Measurements from ENCODE around the gene TGFBI.
"Not testable (repeated sequence)": the region's sequence is repeated elsewhere in the genome, so short reads cannot be mapped to it uniquely, and the experiment has no call there.

The TGFBI gene

DNA sequence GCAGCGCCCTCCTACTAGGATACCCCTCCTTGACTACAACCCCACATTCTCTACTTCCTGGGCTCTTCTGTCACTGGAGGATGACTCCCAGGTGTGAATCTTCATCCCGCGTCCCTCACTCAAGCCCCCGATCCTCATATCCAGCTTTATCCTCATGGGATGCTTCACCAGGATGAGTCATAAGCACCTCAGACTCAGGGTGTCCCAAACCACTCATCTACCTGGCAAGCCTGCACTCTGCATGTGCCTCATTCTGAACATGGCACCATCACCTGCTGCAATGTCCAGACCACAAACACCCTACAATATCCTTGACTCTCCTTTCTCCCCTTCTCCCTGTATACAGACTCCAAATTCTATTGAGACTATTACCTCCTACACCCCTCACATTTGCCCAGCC is 1.5 kb upstream of the TGFBI start:
- DNase-seq: no peak

GRCh38 chr5:136028090-136028489 is 698 bp upstream of the TGFBI start:
- no peak for DNase-seq

DNA sequence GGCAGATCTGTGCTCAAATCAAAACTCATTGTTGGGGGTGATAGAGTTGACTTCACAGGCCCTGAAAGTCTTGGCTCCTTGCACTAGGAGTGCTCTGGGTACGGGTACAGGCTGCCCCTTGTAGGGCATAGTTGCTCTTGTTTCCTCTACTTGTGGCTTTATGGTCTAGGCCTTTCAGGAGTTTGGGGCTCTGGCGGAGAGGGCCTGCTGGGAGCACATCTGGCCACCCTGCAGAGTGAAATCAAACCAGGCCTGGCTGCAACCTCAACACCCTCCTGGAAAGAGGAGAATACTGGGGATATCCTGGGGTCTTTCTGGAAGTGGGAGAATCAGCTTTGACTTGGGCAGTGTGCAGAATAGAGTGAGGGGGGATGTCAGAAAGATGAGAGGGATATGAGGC is 1.5 kb downstream of the TGFBI start:
- DNase-seq: no peak

DNA sequence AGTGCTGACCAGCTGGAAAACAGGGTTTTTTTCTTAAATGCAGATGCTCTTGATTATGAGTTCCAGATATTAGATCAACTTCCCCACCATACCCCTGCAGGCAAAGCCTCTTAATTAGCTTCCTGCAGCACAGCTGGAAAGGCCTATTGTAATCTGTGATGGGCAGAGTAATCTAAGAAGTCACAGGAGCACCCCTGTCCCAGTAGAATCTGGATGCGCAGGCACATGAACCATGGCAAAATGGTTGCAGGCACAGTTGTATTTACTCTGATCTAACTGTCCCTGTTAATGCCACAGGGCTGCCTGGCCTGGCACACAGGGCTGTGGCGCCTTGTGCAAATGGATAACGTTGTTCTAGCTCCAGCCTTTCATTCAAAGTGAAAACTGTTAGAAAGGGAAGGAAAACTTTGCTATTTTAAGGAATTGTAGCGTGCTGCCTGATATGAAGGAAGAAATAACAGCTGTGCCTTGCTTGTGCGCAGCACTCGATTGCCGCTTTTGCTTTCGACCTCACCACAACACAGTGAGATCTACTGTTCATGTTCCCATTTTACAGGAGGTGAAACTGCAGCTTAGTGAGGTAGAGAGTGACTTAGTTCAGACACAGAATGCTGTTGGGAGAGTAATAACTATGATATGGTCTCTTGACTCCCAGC is 2.3 kb downstream of the TGFBI start:
- DNase-seq: no peak

- no peak for DNase-seq
Measured at GRCh38 chr5:136031711-136032110, 2.9 kb downstream of the TGFBI start.

DNA sequence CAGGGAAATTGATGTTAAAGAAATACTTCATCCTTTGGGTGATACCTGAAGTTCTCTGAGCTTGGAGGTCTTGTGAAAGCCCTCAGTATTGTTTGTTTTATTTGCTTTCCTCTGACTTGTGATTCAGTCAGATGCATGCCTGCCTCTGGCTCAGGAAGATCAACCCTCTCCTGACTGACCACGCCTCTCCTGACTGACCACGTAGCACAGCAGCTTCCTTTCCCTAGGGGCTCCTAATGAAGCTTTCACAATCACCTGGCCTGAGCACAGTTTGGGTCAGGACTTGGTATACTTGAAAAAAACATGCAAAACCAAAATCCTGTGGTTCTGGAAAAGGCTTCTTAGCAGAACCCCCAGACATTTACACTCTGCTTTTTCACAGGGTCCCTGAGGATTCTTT is 3.8 kb downstream of the TGFBI start:
- DNase-seq: no peak

DNA sequence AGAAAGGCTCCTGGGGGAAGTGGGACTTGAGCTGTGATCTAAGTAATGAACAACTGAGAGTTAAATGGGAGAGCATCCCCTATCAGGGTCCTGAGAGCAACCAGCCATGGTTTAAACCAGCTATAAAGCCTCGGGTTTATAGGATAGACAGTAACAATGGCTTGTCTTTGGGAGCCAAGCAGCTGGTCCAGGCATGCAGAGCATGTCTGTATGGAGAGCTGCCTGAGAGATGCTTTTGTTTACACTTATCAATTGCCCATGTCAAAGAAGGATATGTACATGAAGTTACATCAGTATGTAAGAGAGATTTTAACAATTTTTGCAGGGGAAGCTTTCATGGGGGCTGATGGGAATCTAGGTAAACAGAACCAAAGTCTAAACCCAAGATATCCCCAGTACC is 4.4 kb downstream of the TGFBI start:
- DNase-seq: no peak

DNA sequence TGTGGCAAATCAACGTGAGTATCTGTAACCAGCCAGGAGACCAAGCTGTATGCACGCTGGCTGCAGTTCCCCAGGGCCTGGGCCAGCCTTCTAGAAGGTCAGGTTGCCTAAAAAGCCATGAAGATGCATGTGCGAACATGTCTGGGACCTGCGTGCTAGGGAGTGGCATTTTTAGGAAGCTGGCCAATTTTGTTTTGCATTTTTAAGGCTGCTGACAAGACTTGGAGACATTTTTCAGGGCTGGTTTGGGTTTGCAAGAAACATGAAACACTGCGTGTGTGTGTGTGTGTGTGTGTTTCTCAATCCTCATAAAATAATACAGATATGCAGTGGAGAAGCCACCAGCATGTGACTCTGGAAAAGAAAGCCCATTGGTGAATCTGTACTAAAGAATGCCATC is 5.1 kb downstream of the TGFBI start:
- DNase-seq: peak in 1 of 2 experiments; percentile 11

- peak in 1 of 2 experiments; percentile 22 for DNase-seq
Measured at GRCh38 chr5:136034492-136034891, 5.7 kb downstream of the TGFBI start.

DNA sequence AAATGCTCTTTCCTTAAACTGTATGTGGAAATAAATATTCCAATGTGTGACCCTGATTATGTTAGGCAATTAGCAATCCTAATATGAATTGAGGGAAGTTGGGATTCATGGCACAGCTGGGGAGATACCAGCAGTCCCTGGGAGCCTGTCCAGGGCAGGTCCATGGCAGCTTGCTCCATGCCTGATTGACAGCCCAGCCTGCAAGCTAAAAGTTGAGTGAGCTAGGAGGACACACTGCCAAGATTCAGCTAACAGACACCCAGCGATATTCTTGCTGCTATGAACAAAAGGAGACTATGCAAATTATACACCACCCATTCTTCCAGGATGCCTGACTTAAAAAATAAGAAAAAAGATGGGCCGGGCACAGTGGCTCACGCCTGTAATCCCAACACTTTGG is 6.2 kb downstream of the TGFBI start:
- peak; percentile 39 to 77 for DNase-seq

DNA sequence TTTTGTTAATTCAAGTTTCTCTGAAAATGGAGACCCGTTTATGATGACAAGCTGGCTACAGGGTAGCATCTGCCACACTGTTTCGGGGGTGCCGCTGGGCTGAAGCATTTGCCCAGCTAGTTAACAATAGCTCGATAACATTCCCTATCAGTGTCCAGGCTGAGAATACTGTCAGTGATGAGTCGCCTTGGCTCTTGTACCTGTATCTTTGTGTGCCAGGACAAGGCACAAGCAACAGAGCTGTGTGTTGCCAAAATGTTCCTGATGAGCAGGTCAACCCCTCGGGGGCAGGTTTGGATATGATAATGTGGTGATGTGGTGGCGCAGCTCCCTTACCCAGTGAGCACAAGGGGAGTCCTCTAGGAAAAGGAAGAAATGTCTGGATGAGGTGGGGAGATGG is 7.0 kb downstream of the TGFBI start:
- DNase-seq: peak; percentile 41 to 45

DNA sequence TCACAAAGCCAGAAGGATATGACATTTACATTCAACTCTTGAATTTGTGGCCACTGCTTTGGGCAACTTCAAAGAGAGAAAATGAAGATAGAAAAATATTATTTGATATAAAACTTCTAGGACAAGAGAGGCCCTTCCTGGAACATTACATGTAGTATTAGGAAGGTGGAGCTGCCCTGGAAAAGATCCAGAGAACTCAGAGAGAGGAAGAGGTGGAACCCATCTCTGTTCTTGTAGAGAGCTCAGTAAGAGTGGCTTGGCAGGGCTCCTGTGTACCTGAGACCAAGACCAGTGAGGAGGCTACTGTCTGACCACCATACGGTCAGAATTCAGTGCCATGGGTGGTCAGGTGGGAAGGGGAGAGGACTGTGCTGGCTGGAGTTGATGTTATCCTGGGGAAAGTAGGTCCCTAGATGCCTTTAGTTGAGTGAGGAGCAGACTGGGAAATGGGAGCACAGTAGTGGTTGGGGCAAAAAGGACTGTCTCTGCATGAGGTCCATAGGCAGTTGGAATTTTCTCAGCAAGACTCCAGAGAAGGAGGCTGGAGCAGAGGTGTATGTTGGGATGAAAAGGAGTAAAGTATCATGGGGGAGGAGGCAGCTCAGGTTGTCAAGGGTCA is 7.6 kb downstream of the TGFBI start:
- DNase-seq: no peak

DNA sequence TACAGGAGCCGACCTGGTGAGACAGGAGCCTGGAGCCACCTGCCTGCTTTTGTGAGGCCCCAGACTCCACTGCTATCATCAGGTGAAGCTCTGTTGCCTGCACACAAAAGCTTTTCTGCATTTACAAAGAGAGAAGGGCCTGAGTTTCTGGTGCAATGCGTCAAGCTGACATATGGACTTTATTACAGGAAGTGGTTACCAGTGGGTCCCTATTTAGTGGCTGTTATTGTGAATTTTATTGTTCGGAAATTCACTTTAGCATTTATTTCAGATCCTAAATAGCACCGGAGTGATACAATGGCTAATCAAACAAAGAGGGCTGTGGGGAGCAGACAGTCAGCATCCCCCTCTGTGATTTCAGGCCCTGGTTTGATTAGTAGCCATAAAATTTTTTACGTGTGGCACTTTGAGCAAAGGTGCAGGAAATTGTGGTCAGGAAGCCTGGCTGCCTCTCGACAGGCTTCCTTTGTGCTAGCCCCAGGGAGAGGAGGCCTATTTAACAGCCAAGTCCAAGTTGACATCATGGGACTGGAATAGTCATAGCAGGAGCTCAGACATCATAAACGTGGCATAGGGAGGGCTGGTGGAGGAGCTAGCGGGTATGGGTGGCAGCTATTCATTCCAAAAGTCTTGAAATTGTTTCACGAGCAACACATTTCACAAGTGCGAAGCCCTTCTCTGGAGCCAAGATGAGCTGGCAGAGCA is 8.4 kb downstream of the TGFBI start:
- peak in 1 of 2 experiments; percentile 45 for DNase-seq

DNA sequence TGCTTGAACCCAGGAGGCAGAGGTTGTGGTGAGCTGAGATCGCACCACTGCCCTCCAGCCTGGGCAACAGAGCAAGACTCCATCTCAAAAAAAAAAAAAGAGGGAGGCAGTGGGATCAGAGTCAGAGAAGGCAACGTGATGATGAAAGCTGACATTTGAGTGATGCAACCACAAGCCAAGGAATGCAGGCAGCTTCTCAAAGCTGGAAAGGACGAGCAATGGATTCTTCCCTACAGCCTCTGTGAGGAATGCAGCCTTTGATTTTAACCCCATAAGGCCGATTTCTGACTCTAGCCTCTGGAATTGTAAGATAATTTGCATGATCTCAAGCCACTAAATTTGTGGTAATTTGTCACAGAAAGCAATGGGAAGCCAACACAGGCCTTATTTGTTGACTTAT is 9.8 kb downstream of the TGFBI start:
- no peak for DNase-seq

DNA sequence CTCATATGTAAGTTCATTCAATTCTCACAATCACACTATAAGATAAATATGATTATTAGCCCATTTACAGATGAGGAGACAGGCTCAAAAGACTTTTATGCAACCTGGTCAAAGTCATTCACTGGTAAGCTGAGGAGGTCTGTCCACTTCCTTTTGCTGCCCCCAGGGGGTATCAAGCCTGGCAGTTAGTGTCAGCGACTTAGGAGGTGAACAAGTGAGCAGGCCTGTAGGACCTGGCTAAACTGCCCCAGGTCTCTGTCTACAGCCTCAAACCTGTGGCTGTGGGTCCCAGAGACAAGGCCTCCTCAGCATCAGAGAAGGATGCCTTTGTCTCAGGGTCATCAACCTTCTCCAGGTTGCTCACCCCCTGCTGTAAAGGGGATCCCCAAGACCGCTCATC is 10.4 kb downstream of the TGFBI start:
- no peak for DNase-seq

GRCh38 chr5:136040746-136041415 is 12.1 kb downstream of the TGFBI start:
- DNase-seq: peak in 1 of 2 experiments; percentile 21

GRCh38 chr5:136042156-136042555 is 13.4 kb downstream of the TGFBI start:
- DNase-seq: no peak

DNA sequence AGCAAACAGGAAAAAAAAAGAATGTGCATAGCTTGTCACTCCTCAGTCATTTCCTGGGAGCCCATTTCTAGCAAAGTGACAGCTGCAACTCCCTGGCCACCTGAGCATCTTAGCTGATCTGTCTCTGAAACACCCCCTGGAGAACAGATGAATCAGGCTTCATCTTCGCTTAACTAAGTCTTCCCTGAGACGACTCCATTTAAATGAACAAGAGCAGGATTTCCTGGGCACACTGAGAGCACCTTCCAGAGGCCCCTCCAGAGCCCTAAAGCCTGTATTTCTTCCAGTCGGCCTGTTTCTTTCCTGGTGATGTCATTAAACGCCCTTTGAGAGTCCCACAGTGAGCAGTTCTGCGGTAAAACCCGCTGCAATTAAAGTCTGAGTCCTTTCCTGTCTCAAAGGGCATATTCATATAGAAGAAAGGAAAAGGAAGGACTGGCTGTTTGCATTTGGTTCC is 13.9 kb downstream of the TGFBI start:
- no peak for DNase-seq

GRCh38 chr5:136043551-136043950 is 14.8 kb downstream of the TGFBI start:
- no peak for DNase-seq

GRCh38 chr5:136043968-136044610 is 15.3 kb downstream of the TGFBI start:
- no peak for DNase-seq

GRCh38 chr5:136045026-136045425 is 16.2 kb downstream of the TGFBI start:
- DNase-seq: not testable (repeated sequence)

- no peak for DNase-seq
Measured at GRCh38 chr5:136046246-136046645, 17.5 kb downstream of the TGFBI start.

- no peak for DNase-seq
Measured at GRCh38 chr5:136047858-136048257, 19.1 kb downstream of the TGFBI start.

Measured in NCI-H446 (cell line).